Measurements from ENCODE around the gene SRCIN1.

SRCIN1 gene

GRCh38 chr17:38504216-38504615 lies 101.5 kb downstream of the SRCIN1 start:
- no peak for TF ChIP-seq TAF1 (IDR thresholded peaks at IDR 0.05; ENCODE audit: borderline replicate concordance, insufficient read depth, low read length)
- no peak for TF ChIP-seq POLR2AphosphoS5 (IDR thresholded peaks at IDR 0.05; ENCODE audit: low read depth, low read length)
- TF ChIP-seq FOXP2 (optimal IDR thresholded peaks at IDR 0.05; ENCODE audit: borderline replicate concordance, extremely low read depth, extremely low read length, insufficient read depth) = no peak
- TF ChIP-seq SIN3A (IDR thresholded peaks at IDR 0.05; ENCODE audit: borderline replicate concordance, insufficient read depth, low read length) = no peak
- TF ChIP-seq, protein P1, sequence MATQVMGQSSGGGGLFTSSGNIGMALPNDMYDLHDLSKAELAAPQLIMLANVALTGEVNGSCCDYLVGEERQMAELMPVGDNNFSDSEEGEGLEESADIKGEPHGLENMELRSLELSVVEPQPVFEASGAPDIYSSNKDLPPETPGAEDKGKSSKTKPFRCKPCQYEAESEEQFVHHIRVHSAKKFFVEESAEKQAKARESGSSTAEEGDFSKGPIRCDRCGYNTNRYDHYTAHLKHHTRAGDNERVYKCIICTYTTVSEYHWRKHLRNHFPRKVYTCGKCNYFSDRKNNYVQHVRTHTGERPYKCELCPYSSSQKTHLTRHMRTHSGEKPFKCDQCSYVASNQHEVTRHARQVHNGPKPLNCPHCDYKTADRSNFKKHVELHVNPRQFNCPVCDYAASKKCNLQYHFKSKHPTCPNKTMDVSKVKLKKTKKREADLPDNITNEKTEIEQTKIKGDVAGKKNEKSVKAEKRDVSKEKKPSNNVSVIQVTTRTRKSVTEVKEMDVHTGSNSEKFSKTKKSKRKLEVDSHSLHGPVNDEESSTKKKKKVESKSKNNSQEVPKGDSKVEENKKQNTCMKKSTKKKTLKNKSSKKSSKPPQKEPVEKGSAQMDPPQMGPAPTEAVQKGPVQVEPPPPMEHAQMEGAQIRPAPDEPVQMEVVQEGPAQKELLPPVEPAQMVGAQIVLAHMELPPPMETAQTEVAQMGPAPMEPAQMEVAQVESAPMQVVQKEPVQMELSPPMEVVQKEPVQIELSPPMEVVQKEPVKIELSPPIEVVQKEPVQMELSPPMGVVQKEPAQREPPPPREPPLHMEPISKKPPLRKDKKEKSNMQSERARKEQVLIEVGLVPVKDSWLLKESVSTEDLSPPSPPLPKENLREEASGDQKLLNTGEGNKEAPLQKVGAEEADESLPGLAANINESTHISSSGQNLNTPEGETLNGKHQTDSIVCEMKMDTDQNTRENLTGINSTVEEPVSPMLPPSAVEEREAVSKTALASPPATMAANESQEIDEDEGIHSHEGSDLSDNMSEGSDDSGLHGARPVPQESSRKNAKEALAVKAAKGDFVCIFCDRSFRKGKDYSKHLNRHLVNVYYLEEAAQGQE (IDR thresholded peaks at IDR 0.05; ENCODE audit: insufficient read depth in 1 of 2, low read depth in 2 of 2, low read length in 2 of 2) = no peak

DNA sequence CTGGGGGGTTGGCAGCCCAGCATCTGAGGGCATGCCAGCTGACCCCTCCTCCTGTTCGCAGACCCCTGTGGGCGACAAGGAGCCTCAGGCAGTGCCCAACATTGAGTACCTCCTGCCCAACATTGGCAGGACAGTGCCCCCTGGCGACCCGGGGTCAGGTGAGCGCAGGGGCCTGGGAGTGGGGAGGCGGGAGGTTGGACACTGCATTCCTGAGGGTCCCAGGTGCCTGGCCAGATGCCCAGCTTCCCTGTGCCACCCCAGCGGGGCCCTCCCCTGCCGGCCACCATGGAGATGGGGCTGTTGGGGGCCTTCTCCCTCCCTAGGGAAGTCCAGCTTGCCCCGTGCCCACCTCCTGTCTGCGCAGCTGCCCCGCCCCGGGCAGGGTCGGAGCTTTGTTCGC lies 107.4 kb downstream of the SRCIN1 start:
- TF ChIP-seq TAF1 (IDR thresholded peaks at IDR 0.05; ENCODE audit: borderline replicate concordance, insufficient read depth, low read length) = no peak
- no peak for TF ChIP-seq SIN3A (IDR thresholded peaks at IDR 0.05; ENCODE audit: borderline replicate concordance, insufficient read depth, low read length)
- TF ChIP-seq, protein P1 (IDR thresholded peaks at IDR 0.05; ENCODE audit: insufficient read depth in 1 of 2, low read depth in 2 of 2, low read length in 2 of 2) = no peak
- no peak for TF ChIP-seq FOXP2 (optimal IDR thresholded peaks at IDR 0.05; ENCODE audit: borderline replicate concordance, extremely low read depth, extremely low read length, insufficient read depth)
- no peak for TF ChIP-seq POLR2AphosphoS5 (IDR thresholded peaks at IDR 0.05; ENCODE audit: low read depth, low read length)

GRCh38 chr17:38485146-38485468 lies 120.6 kb downstream of the SRCIN1 start:
- TF ChIP-seq FOXP2 (optimal IDR thresholded peaks at IDR 0.05; ENCODE audit: borderline replicate concordance, extremely low read depth, extremely low read length, insufficient read depth) = no peak
- TF ChIP-seq SIN3A (IDR thresholded peaks at IDR 0.05; ENCODE audit: borderline replicate concordance, insufficient read depth, low read length) = no peak
- TF ChIP-seq, protein P1 (IDR thresholded peaks at IDR 0.05; ENCODE audit: insufficient read depth in 1 of 2, low read depth in 2 of 2, low read length in 2 of 2) = no peak
- TF ChIP-seq POLR2AphosphoS5 (IDR thresholded peaks at IDR 0.05; ENCODE audit: low read depth, low read length) = no peak
- TF ChIP-seq TAF1 (IDR thresholded peaks at IDR 0.05; ENCODE audit: borderline replicate concordance, insufficient read depth, low read length) = no peak
